HL-60/S4 treated with retinoic acid at 250 ng/mL for 4 days and 3 days (cell line): ENCODE data around the gene LRP11.
"Not testable (repeated sequence)": the region's sequence is repeated elsewhere in the genome, so short reads cannot be mapped to it uniquely, and the experiment has no call there.

Source experiments
- in situ Hi-C: fragments of 300-500 bp; cut with MboI; formaldehyde crosslinking; loops from 2 replicates; pipeline ENCODE4 v1.7.0; 2022; ENCODE audit warnings: low sequenced_read_pairs

The LRP11 gene, protein sequence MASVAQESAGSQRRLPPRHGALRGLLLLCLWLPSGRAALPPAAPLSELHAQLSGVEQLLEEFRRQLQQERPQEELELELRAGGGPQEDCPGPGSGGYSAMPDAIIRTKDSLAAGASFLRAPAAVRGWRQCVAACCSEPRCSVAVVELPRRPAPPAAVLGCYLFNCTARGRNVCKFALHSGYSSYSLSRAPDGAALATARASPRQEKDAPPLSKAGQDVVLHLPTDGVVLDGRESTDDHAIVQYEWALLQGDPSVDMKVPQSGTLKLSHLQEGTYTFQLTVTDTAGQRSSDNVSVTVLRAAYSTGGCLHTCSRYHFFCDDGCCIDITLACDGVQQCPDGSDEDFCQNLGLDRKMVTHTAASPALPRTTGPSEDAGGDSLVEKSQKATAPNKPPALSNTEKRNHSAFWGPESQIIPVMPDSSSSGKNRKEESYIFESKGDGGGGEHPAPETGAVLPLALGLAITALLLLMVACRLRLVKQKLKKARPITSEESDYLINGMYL

DNA sequence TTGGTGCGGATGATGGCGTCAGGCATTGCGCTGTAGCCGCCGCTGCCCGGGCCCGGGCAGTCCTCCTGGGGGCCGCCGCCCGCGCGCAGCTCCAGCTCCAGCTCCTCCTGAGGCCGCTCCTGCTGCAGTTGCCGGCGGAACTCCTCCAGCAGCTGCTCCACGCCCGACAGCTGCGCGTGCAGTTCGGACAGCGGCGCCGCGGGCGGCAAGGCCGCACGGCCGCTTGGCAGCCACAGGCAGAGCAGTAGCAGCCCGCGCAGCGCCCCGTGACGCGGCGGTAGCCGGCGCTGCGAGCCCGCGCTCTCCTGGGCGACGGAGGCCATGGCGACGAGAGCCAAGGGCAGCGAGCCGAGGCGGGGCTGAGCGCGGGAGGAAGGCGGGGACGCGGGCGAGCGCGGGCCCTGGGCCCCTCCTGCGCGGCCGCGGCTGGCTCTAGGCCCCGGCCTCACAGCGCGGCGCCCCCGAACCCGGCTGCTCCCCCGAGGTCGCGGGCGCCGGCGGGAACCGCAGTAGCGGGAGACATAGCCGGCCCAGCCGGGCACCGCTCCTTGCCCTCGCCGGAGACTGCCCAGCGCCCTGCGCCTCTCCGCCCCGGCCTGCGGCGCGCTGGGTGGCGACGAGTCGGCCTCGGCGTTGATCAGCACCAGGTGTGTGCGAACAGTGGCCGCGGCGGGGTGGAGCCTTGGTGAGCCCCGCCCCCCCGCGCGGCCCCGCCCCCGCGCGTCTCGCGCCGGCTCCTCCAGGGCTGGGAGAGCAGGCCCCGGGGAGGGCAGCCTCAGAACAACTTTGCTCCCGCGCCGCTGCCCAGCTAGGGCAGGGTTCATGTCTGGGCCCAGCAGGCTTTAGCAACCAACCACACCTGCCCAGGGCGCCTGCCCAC is at the start of gene LRP11:
LRP11 (minus strand) TSS at position 662 of the 880 bp plus-strand sequence; CDS start at position 323, 339 bp downstream.
- in situ Hi-C loops = no loop called here

GRCh38 chr6:149913540-149914240 is 49.5 kb upstream of the LRP11 start:
- in situ Hi-C loops = no loop called here

- in situ Hi-C loops = no loop called here
These were observed 48.9 kb upstream of the LRP11 start for GRCh38 chr6:149913085-149913484.

GRCh38 chr6:149912680-149913079 is 48.5 kb upstream of the LRP11 start:
- in situ Hi-C loops = not testable (repeated sequence)

DNA sequence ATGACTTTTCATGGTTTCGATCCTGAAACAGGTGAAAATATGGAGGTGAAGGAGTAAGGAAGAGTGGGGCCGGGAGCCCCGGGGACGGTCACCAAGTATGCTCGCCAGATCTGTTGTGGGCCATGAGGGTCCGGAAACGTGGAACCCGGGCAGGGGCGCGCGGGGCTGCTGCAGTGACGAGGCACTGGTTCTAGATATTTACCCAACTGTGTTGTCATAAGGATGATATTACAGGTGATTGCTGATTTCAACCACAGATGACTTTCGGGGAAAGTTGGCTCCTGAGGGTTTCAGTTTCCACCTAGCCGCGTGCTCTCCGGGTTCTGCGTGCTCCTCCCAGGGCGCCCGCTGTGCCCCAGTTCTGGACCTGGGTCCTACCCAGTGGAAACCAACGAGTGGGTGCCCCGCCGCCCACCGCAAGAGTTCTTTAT is 46.6 kb upstream of the LRP11 start:
- in situ Hi-C loops = no loop called here

DNA sequence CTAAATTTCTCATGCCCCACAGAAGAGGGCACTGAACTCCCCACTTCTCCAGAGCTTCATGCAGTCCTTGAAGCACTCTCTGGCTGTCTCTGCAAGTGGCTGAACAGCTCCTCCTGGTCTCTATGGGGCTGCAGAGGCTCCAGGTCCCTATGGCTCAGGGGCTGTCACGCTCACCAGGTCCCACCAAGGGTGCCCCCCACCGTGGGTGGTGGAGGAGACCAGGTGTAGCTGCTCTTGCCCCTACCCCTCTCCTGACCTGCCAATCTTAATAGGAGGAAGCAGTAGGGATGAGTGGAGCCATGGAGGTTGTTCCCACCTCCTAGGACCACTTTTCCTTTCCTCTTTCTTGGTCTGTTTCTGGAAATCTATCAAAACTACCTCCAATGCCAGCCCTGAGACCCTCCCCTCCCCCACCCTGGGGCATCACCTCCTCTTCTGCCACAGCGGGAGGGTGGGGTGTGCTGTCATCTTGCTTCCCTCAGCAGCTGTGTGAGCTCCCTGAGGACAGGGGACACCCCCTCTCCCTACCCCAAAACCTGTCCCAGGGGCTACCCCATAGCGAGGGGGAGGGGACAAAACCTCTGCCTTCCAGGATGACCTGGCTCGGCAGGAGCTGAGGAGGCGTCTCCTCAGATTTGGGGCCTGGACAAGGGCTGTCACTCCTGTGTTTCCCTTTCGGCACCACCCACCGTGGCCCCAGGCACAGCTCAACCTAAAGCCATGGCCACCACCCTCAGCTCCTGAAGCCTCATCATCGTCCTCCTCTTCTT is 45.7 kb upstream of the LRP11 start:
- in situ Hi-C loops = no loop called here

- in situ Hi-C loops = not testable (repeated sequence)
These were observed 44.3 kb upstream of the LRP11 start for GRCh38 chr6:149908480-149908879.

- in situ Hi-C loops = no loop called here
These were observed 43.2 kb upstream of the LRP11 start for GRCh38 chr6:149907317-149907716.

DNA sequence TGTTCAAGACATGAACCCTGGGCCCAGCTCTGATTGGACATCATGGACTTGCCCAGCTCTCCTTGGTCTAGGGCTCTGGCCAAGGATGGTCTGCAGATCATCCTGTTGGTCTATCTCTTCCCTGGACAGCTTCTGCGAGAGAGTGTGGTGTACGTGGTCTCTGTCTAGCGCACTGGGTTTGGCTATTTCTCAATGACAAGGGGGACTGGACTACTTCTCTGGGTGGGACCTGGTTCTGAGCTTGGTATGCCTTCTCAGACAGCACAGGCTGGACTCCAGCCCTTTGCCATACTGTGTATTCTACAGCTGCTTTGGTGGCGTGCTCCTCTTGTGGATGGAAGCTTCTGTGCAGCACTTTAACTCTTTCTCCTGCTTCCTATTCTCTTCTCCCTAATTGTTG is 42.2 kb upstream of the LRP11 start:
- in situ Hi-C loops = no loop called here

DNA sequence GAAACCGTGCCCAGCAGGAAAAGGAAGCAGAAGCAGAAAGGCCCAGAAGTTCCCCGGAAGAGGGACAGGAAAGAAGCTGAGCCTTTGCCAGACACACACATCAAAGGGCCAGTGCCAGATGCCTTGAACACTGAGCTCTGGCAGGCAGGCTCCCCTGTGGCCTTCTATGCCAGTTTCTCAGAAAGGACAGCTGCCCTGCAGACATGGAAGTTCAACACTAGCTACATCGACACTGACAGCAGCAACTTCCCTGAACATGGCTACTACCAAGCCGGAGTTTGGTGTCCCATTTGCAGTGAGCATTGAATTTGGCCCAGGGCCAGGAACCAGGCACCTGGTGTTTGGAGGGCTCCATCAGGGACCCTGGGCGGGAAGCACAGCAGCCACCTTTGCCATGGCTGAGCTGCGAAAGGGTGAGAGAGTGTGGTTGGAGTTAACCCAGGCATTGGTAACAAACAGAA is 41.8 kb upstream of the LRP11 start:
- in situ Hi-C loops = no loop called here

DNA sequence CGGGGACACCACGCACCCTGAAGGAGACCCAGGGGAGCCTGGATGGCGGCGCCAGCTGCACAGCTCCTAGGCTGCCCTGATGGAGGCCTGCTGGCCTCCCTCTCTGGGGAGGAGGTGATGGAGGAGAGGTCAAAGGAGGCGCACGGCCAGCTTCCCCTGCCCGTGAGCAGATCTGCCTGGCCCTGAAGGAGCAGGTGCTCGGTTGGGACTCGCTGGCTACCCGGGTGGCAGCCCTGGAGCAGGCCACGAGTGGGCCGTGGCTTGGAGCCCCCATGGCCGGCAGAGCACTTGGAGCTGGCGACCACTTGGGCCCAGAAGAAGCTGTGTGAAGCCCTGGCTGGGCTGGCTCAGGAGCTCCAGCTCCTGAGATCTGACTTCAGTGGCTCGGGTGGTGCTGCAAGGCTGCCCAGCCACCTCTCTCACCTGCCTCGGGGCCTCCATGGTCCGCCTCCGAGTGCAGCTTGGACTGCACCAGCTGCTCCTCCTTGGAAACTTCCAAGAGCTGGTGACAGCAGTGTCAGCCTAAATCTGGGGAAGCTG is 41.3 kb upstream of the LRP11 start:
- in situ Hi-C loops = no loop called here

DNA sequence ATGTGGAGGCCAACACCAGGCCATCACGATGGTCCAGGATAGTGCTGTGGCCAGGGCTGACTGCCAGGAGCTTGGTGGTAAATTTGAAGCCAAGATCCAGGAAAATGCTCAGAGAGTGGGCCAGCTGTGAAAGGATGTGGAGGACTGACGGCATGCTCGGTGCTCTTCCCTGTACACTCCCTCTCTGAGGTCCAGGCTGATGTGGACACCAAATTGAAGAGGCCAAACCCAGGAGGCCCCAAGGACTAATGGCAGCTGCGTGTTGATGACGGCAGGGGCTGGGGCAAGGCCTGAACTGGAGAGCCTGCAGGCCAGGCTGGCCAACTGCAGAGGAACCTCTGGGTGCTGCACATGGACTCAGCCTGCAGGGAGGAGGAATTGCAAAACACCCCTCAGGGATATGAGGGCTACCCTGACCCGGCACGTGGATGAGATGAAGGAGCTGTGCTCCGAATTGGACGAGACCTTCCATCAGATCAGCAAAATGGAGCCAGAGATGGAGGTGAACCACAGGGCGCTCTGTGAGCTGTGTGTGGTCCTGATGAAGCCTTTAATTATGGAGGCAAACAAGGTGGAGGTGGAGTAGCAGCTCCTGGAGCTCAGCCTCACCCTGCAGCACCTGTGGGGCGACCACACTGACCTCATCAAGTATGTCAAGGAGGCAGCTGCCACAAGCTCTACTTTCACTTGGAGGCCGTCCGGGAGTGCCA is 40.7 kb upstream of the LRP11 start:
- in situ Hi-C loops = no loop called here

- in situ Hi-C loops = no loop called here
These were observed 39.9 kb upstream of the LRP11 start for GRCh38 chr6:149903938-149904611.

DNA sequence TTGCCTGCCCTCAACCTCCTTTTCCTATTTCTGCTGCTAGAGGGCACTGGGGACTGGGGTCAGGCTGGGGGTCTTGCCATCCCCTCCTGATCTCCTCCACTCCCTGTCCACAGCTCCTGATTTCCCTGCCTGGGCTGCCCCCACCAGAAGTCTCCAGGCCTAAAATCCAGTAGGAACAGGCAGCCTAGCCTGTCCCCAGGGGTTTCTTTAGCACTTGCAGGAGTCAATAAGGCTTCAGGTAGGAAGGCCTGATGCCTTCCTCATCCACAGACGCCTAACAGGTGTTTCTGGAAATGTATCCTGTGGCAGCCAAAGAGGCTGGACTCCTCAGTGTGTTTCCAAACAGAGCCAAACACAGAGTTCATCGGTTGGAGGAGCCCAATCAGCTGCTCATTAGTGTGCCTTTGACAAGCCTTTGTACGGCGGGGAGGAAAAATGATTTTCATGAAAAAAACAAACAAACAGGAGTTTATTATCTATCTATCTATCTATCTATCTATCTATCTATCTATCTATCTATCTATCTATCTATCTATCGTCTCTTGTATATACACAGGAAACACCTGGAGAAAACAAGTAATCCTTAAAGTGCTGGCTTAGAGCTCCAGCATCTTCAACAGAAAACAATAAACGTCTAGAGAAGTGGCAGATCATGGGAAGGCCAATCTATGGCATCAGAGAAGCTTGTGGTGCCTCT is 37.4 kb upstream of the LRP11 start:
- in situ Hi-C loops = no loop called here

GRCh38 chr6:149900620-149901443 is 36.7 kb upstream of the LRP11 start:
- in situ Hi-C loops = no loop called here

DNA sequence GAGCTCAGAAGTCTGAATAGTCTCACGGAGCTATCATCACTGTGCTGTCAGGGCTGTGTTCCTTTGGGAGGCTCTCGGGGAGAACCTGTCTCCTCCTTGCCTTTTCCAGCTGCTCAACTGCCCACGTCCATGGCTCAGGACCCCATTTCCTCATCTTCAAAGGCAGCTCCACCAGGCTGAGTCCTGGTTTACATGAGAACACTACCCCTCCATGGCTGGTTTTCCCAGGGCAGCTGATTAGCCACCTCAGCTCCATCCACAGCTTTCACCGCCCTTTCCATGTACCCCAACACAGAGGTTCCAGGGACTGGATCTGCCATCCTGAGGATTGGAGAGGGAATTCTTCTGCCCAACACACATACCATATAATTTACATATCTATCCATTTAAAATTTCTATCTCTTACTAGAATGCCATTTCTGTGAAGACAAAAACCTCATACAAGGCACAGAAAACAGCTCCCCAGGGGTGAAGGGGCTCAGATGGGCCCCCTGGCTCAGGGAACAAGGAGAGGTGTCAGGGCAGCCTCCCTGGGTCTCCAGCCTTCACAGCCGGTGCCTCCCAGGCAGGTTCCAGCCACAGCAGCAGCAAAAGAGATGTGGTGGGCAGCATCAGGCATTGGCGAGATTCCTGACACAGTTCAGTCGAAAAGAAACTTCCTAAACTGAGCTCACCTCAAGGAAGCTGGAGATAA is 35.9 kb upstream of the LRP11 start:
- in situ Hi-C loops = no loop called here

DNA sequence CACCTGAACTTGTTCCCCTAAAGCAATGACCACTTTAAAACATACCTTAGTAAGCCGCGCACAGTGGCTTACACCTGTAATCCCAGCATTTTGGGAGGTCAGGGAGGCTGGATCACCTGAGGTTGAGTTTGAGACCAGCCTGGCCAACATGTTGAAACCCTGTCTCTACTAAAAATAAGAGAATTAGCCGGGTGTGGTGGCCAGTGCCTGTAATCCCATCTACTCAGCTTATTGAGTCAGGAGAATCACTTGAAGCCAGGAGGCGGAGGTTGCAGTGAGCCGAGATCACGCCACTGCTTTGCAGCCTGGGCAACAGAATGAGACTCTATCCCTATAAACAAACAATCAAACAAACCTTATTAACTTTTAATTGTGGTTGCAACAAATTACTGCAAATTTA is 35.3 kb upstream of the LRP11 start:
- in situ Hi-C loops = no loop called here
